ACC112 (cell line): ENCODE data around the gene KCNIP2.

Experiments used
- H2AFZ ChIP-seq: fragments of 200-600 bp; sonication (generic); one replicate; pipeline ENCODE4 v1.6.0; 2017; ENCODE audit warnings: antibody characterized with exemption, low read length; ENCODE audit not compliant: unreplicated experiment
- H3K27ac ChIP-seq: fragments of 200-600 bp; sonication (generic); 2 replicates; pipeline ENCODE4 v1.5.1; 2014; ENCODE audit warnings: low read depth, mild to moderate bottlenecking, antibody characterized with exemption, low read length, moderate library complexity
- H3K27me3 ChIP-seq: fragments of 200-600 bp; sonication (generic); 2 replicates; pipeline ENCODE4 v1.6.1; 2014; ENCODE audit warnings: mild to moderate bottlenecking, antibody characterized with exemption, low read length, moderate library complexity, mixed read lengths; ENCODE audit not compliant: insufficient read depth
- H3K36me3 ChIP-seq: fragments of 200-600 bp; sonication (generic); 2 replicates; pipeline ENCODE4 v1.6.1; 2016; ENCODE audit warnings: mild to moderate bottlenecking, antibody characterized with exemption, low read length, moderate library complexity, mixed read lengths; ENCODE audit not compliant: insufficient read depth
- H3K4me1 ChIP-seq: fragments of 200-600 bp; sonication (generic); one replicate; pipeline ENCODE4 v1.6.1; 2016; ENCODE audit warnings: low read length, mixed read lengths; ENCODE audit not compliant: insufficient read depth, unreplicated experiment, control insufficient read depth
- H3K4me3 ChIP-seq: fragments of 200-600 bp; sonication (generic); 2 replicates; pipeline ENCODE4 v1.5.1; 2014; ENCODE audit warnings: mild to moderate bottlenecking, low read depth, low read length
- H3K79me2 ChIP-seq: fragments of 200-600 bp; sonication (generic); one replicate; pipeline ENCODE4 v1.6.0; 2016; ENCODE audit warnings: low read length; ENCODE audit not compliant: control insufficient read depth, unreplicated experiment, insufficient read depth

The KCNIP2 gene

DNA sequence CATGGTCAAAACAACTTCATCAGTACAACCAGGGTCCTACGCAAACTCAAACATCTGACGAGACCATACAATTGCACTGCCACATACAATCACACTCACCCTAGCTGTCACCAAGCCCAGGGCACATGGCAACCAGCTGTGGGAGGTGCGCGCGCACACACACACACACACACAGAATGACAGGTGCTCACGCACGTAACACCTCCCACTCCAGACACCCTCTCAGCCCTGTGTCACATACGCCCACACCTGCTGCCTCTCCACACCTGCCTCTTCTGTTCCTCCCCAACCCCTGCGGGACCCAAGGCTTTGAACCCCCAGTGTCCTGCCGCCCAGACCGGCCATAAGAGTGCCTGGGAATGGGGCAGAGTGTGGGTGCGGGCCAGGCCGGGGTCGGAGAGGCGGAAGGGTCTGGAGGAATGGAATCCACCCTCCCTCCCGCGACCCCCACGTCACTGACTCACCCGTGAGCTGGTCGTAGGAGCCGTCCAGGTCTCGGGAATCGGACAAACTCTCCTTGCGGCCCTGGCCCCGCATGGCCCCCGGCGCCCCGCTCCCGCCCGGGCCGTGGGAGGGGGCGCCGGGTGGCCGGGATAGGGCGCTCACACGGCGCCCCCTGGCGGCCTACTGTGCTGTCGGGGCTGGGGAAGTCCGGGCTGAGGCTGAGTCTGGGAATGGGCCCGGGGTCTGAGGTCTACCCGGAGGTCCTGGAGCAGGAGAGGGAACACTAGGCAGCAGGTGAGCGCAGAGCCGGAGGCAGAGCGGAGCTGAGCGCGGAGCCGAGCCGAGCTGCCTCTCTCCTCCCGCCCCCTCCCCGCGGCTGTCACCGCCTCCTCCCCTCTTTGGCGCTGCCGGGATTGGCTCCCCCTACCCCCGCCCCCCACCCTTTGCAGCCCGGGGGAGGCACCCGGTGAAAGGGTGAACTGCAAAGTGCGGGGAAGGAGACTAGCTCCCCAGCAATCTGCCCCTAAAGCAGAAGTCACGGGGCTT lies at the start of gene KCNIP2:
KCNIP2 (minus strand) TSS at position 769 of the 990 bp plus-strand sequence; CDS start at position 537, 232 bp downstream.
- no peak within 1 kb of the TSS for H3K27ac ChIP-seq
- no peaks in the 10 kb centered on the region for H3K79me2 ChIP-seq
- 0 out of 2 replicates have a peak, but pooled peaks cover 4% of the 10 kb centered on the region for H3K27me3 ChIP-seq
- H2AFZ ChIP-seq = no peak within 1 kb of the TSS
- H3K36me3 ChIP-seq = no peaks in the 10 kb centered on the region
- H3K4me1 ChIP-seq = peaks cover 4% of the 10 kb centered on the region
- no peak within 1 kb of the TSS for H3K4me3 ChIP-seq

DNA sequence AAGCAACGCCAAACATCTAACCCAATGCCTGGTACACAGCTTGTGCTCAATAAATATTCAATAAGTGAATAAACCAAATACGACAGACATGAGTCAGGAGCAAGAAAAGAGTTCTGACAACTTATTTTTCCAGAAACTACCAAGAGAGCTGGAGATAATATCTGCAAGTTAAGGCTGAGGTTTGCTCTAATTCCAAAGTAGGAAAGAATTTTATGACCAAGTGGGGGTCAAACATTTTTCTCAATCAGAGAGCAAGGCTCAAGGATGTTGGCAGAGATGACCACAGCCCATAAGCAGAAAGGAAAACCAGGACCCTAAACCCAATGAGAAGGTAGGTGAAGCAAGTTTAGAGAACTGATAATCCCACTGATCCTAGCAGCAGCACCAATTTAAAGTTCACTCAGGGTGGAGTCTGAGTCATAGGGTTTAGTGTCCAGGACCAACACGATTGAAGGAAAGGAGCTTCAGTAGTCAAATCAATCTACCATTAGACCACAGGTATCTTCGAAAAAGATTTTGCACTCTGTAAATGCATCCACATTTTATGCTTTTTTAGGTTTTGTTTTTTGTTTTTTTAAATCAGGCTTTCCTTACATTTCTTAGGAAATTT lies 49.3 kb upstream of the KCNIP2 start:
- no peak overlapping the region for H3K27ac ChIP-seq
- H3K36me3 ChIP-seq = no peaks in the 10 kb centered on the region
- no peak overlapping the region for H3K4me3 ChIP-seq
- H3K79me2 ChIP-seq = no peaks in the 10 kb centered on the region
- peaks cover 12% of the 10 kb centered on the region for H3K4me1 ChIP-seq
- H2AFZ ChIP-seq = no peak overlapping the region
- no peaks in the 10 kb centered on the region for H3K27me3 ChIP-seq

DNA sequence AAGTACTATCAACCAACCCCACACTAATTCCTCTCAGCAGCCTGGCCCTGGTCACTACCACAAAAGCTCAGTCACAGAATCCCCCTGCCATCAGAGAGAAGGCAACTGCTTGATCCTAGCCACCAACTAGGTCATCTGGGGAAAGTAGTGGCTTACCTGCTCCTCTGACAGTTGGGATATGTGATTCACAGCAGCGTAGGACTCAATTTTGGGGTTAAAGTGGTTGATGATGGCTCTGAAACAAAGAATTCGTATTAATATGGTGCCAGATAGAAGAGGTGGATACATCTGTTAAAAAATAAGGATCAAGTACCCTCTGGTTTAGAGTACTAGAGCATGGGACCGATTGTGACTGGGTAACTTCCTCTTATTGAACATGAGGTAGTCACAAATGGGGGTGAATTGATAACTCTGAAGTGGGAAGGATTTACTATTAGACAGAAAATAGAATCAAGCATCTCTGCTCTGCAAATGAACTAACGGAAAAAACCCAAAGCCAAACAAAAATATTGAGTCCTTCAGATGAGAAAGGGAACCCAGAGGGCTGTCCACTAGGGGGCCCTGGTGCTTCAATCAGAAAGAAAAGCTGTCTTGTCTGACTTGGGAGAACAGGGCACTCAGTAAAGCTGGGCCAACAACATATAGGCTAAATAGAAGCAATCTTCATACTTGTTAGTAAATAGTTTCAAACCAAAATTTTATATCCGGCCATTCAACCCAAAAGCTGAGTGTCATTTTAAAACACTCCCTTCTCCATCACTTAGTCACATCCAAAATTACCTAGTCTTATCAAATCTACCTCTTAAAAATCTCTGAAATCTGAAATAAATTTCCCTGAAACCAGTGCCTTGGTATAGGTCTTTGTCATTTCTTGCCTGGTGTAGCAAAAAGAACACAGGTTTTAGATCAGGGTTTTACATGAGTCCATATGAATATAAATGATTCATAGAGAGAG lies 45.9 kb upstream of the KCNIP2 start:
- Histone ChIP-seq H3K27me3 (no peaks in the 10 kb centered on the region), H3K4me1 (peaks cover 5% of the 10 kb centered on the region), H3K4me3 (no peak overlapping the region), H3K36me3 (no peaks in the 10 kb centered on the region), H3K27ac (no peak overlapping the region), H2AFZ (no peak overlapping the region), H3K79me2 (no peaks in the 10 kb centered on the region)

DNA sequence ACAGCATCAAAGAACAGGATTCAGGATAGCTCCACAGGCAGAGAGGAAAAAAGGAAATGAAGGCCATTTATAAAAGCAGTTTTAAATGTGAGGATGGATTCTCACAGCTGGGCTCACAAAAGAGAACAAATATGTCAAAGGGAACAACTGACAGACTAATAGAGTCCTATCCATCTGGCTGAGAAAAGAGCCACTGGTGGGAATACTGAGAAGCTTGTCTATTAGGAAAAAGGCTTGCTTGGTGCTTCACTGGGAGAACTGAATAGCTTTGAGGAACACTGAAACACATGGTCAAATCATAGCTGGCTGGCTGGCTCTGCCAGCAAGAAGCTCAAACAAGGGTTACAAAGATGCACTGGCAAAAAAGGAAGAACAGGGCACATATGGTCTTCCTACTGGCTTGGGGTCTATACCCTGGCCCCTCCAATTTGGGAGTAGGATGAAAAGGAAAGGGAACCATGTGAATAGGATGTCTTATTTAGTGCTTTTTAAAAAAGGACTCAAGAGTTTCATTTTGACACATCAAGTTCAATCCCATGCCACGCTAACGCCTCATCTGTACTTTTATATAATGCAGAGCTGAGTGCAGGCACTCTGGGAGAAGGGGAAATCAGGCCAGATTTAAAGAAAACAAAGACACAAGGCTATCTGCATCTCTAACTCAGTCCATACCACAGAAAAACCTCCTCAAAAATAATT lies 44.8 kb upstream of the KCNIP2 start:
- no peaks in the 10 kb centered on the region for H3K27me3 ChIP-seq
- no peak overlapping the region for H3K27ac ChIP-seq
- H3K79me2 ChIP-seq = no peaks in the 10 kb centered on the region
- H3K36me3 ChIP-seq = no peaks in the 10 kb centered on the region
- no peak overlapping the region for H3K4me3 ChIP-seq
- H2AFZ ChIP-seq = no peak overlapping the region
- peaks cover 5% of the 10 kb centered on the region for H3K4me1 ChIP-seq

DNA sequence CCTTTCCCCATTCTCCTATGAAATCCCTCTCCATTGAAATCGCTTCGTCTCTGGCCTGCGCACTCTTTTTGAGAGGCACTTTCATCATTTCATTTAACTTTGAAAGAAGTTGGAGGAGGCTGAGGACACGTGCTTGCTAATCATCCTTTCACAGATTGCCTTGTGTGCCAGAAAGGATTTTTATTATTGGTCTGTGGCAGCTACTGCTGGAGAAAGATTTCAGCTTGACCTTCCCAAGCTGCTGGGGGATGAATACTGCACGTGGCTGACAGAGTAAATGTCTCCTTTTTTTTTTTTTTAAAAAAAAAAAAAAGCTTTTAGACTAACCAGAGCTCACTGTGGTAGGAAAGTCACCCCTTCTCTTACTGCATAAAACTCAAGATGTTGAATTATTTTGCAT lies 44.2 kb upstream of the KCNIP2 start:
- H3K79me2 ChIP-seq = no peaks in the 10 kb centered on the region
- peaks cover 1% of the 10 kb centered on the region for H3K4me1 ChIP-seq
- H2AFZ ChIP-seq = no peak overlapping the region
- H3K36me3 ChIP-seq = no peaks in the 10 kb centered on the region
- H3K4me3 ChIP-seq = no peak overlapping the region
- no peak overlapping the region for H3K27ac ChIP-seq
- no peaks in the 10 kb centered on the region for H3K27me3 ChIP-seq

DNA sequence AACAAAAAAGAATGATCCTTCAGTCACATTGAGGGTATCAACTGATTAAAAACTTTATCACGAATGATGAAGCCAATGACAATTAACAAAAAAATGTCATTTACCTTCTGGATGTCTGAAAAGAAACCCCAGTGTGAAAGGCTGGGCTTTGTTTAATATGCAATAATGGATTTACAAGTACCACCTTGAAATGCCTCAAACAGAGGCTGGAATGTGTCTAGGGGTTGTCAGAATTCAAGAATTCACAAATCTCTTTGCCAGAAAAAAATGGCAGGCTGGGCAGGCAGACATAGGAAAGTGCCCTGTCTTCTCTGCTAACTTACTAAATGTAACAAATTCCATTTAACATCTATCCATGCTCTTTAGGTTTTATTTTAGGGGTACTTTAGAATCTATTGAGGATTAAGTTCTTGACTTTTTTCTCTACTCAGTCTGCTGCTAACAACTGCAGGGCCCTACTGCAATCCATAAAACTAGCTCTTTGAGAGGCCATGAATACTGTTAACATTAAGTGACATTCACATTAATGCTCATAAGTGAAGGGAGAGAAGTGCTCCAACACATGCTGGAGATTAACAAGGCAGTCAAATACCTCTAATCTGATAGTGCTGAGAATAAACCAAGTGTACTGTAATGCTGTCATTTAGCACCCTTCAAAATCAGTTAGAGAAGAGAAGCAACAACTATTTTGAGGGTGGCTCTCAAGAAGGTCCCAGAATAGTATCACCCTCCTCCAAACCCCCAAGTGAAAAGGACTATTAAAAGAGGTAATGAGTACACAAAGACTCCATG lies 43.1 kb upstream of the KCNIP2 start:
- H3K36me3 ChIP-seq = no peaks in the 10 kb centered on the region
- H3K79me2 ChIP-seq = no peaks in the 10 kb centered on the region
- H3K4me1 ChIP-seq = no peaks in the 10 kb centered on the region
- H3K27ac ChIP-seq = no peak overlapping the region
- H2AFZ ChIP-seq = no peak overlapping the region
- H3K27me3 ChIP-seq = no peaks in the 10 kb centered on the region
- H3K4me3 ChIP-seq = no peak overlapping the region

DNA sequence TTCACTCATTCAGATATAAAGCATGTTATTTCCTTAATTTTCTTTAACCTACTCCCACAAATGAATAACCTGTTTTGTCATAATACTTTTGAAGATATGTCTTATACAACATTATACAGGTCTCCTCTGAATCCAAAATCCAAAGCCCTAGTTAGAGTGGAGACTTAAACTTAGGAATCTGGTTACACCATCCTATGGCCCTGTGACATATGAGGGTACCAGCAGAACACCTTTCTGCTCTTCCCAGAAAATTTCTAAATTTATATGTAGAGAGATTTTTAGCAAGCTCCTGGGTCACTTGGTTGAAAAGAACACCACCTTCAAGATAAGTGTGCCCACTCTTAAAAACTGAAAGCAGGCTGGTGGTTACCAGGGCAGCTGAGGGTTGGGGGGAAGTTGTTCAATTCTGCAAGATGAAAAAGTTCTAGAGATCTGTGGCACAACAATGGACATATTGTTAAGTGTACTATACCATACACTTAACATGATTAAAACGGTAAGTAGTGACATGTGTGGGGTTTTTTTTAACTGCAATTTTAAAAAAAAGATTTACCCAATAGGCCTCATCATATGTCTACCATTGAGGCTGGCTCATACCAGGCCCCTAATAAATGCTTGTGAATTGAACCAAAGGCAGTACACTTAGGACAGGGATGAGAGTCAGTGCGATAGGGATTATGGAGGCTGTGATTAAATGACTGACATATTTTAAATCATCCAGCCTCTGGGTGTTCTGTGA lies 37.6 kb upstream of the KCNIP2 start:
- Histone ChIP-seq H3K36me3 (no peaks in the 10 kb centered on the region), H3K27ac (no peak overlapping the region)

DNA sequence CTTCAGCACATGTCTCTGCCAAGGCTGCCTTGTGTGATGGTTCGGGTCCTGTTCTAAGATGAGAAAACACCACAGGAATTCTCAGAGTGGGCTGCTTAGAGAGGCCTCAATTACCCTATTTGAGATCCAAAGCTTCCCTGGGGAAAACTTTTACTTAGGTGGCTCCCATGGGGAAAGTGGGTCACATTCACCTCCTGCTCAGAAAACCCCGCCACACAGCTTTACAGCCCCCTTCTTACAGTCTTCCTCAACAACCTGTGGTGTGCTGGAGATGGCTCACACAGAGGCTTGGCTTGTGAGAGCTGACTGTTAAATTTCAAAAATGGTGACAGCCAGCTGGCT lies 36.6 kb upstream of the KCNIP2 start:
- Histone ChIP-seq H3K27me3 (no peaks in the 10 kb centered on the region), H3K79me2 (no peaks in the 10 kb centered on the region), H2AFZ (no peak overlapping the region), H3K36me3 (no peaks in the 10 kb centered on the region), H3K4me1 (peaks cover 17% of the 10 kb centered on the region), H3K4me3 (no peak overlapping the region), H3K27ac (peak overlapping the region; percentile 39)

More for the DNA sequence above, 37.6 kb upstream of the KCNIP2 start:
- Histone ChIP-seq H3K4me3 (no peak overlapping the region), H3K4me1 (peaks cover 17% of the 10 kb centered on the region), H2AFZ (no peak overlapping the region), H3K27me3 (no peaks in the 10 kb centered on the region), H3K79me2 (no peaks in the 10 kb centered on the region)
